Spleen (tissue), 7 donors: Measurements from ENCODE around the gene PAK4.

Experiments
- POLR2A ChIP-seq, 3 donors: fragments of 450-650 bp; IDR thresholded peaks; one replicate each; pipeline ENCODE4 v1.5.1; 2017; ENCODE audit warnings: antibody characterized with exemption in 3 of 3, mild to moderate bottlenecking in 1 of 3
- TF ChIP-seq, protein P1 (sequence below), 11 experiments: fragments of 200-600 bp in 7 of 11; fragments of 450-650 bp in 4 of 11; sonication (generic) in 4 of 11; IDR thresholded peaks in 8 of 11; conservative IDR thresholded peaks in 3 of 11; 1 replicate in 7 of 11; 2 replicates in 4 of 11; pipeline versions ENCODE4 v1.4.0 to v1.8.0; 2016 to 2021; ENCODE audit warnings: antibody characterized with exemption in 11 of 11, inconsistent platforms in 4 of 11, mild to moderate bottlenecking in 1 of 11
- donor health status: DM: no; HTN: no; CAD: no; lungs with moderate emphysema.
- donor health status: DM: no; HTN: no; CAD: no.
- donor health status: DM: no; HTN: no; CAD: no.

DNA sequence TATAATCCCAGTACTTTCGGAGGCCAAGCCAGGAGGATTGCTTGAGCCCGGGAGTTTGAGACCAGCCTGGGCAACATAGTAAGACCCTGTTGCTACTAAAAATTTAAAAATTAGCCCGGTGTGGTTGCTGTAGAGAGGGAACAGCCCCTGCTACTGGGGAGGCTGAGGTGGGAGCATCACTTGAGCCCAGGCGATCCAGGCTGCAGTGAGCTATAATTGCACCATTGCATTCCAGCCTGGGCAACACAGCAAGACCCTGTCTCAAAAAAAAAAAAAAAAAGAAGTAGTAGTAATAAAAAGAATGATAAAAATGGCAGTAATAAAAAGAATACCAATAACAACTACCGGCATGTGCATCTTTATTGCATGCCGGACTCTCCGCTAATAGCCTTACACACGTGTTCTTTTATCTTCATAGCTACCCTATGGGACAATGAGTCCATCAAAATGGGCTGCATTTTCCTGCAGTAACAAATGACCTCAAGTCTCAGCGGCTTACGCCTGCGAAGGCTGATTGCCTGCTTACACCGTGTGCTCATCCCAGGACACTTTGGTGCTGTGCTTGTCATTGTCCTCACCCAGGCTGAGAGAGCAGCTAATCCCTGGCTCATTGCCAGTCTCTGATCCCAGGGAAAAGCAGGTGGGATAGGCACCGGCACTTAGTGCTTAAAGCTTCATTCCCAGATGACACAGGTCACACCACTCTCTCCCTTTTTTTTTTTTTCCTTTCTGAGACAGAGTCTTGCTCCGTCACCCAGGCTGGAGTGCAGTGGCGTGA, 92.8 kb downstream of the PAK4 start:
- TF ChIP-seq, protein P1, sequence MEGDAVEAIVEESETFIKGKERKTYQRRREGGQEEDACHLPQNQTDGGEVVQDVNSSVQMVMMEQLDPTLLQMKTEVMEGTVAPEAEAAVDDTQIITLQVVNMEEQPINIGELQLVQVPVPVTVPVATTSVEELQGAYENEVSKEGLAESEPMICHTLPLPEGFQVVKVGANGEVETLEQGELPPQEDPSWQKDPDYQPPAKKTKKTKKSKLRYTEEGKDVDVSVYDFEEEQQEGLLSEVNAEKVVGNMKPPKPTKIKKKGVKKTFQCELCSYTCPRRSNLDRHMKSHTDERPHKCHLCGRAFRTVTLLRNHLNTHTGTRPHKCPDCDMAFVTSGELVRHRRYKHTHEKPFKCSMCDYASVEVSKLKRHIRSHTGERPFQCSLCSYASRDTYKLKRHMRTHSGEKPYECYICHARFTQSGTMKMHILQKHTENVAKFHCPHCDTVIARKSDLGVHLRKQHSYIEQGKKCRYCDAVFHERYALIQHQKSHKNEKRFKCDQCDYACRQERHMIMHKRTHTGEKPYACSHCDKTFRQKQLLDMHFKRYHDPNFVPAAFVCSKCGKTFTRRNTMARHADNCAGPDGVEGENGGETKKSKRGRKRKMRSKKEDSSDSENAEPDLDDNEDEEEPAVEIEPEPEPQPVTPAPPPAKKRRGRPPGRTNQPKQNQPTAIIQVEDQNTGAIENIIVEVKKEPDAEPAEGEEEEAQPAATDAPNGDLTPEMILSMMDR (IDR thresholded peaks at IDR 0.05 in 8 of 11, conservative IDR thresholded peaks at IDR 0.05 in 3 of 11) = no peak
- TF ChIP-seq POLR2A (IDR thresholded peaks at IDR 0.05) = no peak
